GM19455 (cell line): ENCODE measurements around the gene PCIF1.
"Not testable (repeated sequence)": the region's sequence is repeated elsewhere in the genome, so short reads cannot be mapped to it uniquely, and the experiment has no call there.

ENCODE experiments used
- ATAC-seq: cut with Tn5 transposase; IDR thresholded peaks from one replicate; pipeline ENCODE4 v1.9.1; 2021; ENCODE audit not compliant: unreplicated experiment

PCIF1 gene

GRCh38 chr20:45988830-45989229, 54.3 kb downstream of the PCIF1 start:
- not testable (repeated sequence) for ATAC-seq

DNA sequence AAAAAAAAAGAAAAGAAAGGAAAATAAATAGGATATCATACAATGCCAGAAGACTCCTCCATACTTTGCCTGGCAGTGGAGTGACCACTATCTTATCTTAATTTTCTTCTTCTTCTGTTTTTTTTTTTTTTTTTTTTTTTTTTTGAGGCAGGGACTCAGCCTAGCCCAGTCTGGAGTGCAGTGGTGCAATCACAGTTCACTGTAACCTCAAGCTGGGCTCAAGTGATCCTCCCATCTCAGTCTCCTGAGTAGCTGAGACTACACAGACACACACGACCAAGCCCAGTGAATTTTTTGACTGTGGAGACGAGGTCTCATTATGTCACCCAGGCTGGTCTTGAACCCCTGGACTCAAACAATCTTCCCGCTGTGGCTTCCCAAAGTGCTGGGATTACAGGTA, 57.1 kb downstream of the PCIF1 start:
- no peak for ATAC-seq

GRCh38 chr20:45993197-45993951, 58.9 kb downstream of the PCIF1 start:
- no peak for ATAC-seq

GRCh38 chr20:45994761-45995493, 60.4 kb downstream of the PCIF1 start:
- ATAC-seq = no peak

DNA sequence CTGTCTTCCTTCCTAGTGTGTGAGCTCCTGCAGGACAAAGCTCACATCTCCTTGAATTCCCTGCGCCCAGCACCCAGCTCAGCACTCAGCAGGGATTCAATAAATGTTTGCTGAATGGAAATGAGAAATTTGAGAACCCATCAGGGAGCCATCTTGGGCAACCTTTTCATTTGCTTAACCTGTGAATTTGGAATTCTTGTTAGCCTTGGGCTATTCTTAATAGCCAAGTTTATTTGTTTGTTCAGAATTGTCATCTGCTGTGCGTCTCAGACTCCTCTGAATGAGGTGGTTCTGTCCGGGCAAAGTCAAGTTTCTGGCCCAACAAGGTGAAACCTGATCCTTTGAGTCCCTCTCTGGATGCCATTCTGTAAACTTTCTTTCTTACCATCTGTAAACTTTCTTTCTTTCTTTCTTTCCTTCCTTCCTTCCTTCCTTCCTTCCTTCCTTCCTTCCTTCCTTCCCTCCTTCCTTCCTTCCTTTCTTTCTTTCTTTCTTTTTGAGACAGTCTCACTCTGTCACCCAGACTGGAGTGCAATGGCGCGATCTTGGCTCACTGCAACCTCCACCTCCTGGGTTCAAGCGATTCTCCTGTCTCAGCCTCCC, 61.1 kb downstream of the PCIF1 start:
- ATAC-seq = not testable (repeated sequence)

GRCh38 chr20:45997187-45997586, 62.7 kb downstream of the PCIF1 start:
- no peak for ATAC-seq
